Hypothalamus (tissue), 51 donors: ENCODE results near the gene DLX1.

Source experiments
- DNase-seq, 51 donors: peaks; one replicate each; lab custom pipeline; 2025; lab: John Stamatoyannopoulos, UW

DLX1 gene

DNA sequence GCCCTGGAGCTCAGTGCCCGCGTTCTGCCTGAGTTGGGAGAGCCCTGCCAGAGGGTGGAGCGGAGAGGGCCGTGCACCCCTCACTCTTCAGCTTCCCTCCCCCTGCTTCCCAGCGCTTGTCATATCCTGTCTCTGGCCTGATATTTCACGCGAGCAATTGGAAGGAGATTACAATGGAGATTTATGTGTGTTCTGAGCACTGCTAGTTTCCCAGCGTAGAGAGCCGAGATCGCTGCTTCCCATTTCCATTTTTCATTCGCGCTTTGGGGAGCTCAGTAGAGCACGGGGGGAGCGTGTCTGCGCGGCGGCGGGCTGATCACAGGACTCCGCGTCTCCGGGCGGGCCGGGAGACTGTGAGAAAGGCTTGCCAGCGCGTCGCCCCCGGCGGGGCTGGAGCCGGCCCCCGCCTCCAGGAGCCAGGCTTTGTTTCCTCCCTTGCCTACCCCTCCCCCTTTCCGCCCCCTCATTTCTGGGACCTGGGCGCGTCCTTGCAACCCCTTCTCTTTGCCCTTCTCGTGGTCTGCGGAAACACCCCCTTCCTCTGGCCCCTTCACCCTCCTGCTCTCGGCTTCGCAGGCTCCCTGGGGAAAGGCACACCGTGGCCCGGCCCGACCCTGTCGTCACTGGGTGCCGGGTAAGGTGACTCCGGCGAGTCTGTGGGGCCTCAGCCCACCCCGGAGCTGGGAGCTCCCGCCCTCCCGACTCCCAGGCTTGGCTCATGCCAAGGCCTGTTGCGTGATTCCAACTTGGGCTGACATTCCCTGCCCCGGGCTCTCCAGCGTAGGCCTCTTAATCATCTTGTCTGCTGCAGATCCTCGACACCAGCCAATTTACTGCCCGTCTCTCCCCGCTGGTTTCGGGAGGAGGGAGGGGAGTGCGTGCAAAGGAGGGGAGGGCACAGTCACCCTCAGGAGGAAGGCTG, 11.6 kb downstream of the DLX1 start:
- DNase-seq: no peak

DNA sequence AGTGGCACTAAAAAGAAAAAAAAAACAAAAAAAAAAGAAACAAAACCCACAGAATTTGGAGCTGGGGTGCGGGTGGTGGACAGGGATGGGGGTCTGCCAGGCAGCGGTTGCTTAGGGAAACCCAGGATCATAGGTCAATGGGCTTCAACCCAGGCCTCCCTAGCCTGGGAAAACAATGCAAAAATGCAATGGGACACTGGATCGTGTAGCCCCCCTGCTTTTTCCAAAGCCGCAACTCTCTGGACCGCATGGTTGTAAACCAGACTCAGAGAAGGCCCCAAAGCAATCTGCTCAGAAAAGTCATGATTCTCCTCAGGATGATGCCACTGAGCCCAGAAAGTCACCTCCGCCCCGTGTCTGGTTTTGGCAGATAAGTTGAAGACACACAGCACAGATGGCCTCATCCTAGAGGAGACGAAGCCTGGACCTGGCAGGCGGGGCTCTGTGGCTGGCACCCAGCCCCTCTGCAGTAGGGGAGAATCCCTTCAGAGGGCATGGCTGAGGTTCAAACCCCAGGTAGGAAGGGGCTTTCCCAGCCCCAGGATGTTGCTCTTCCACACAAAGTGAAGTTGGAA, 12.3 kb downstream of the DLX1 start:
- DNase-seq: no peak

DNA sequence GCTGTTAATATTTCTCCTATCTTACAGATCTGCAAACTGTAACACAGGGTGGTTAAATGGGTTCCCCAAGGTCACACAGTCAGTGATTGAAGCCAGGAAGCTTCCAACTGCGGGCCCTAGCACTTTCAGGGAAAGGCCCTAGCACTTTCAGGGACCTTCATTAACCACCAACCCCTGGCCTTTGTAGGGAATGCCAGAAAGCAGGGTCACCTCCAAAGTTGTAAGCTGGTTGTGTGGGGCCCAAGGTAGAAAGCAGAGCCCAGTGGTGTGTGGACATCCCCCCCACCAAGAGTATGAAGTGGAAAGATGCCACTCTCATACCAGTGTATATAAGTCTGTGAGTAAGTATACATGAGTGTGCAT, 13.0 kb downstream of the DLX1 start:
- DNase-seq: no peak

DNA sequence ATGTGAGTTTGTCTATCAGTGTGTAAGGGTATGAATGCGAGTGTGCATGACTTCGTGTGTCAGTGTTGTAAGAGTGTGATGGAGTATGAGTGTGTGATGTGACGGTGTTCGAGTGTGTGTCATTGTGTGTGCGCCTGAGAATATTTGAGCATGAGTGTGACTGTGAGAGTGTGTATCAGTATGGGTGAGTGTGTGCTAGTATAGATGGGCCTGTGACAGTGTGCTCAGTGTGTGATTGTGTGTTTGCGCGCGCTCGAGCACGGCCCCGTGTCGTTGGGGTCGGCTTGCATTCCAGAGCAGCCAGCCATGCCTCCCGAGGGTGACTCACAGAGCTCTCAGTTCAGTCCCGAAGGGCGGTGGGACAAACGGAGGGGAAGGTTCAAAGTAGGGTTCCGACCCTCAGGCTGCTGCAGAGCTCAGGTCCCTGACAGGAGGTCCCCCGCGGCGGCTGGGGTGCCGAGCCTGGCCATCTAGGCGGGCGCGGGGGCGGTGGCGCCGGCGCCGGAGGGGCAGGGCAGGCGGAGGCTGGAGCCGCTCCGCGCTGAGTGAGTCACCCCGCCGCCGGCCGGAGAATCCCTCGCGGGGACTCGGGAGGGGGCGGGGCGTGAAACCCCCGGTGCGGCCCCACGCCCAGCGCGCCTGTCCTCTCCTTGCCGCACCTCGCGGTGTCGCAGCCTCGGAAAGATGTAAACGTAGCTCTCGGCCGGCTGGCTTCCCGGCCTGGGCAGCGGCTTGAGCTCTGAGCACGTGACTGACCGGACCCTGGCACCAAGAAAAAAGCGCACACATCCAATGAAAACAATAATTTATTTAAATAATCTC, 13.6 kb downstream of the DLX1 start:
- no peak for DNase-seq

DNA sequence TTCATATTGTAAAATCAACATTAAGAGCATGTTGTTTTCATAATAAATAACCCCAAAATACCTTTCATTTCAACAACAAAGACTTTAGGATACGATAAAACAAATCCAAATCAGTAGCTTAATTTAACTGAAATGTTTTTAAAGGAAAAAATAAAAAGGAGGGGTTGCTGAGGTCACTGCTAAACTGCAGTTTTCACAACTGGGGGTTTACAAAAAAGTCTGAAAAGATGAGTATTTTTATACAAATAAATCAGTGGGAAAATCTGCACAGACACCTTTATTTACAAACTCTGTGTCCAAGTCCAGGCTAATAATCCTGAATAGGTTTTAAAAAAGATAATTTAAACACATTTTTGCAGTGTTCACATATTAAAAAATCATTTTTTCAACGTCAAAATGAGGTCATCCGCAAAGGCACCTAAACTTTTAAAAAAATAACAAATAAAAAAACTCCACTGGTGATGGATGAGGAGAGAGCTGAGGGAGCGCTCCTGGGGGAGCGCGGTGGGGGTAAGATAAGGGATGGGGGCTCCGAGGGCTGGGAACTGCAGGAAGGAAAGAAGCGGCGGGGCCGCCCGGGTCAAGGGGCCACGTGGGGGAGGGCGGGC, 14.3 kb downstream of the DLX1 start:
- no peak for DNase-seq

DNA sequence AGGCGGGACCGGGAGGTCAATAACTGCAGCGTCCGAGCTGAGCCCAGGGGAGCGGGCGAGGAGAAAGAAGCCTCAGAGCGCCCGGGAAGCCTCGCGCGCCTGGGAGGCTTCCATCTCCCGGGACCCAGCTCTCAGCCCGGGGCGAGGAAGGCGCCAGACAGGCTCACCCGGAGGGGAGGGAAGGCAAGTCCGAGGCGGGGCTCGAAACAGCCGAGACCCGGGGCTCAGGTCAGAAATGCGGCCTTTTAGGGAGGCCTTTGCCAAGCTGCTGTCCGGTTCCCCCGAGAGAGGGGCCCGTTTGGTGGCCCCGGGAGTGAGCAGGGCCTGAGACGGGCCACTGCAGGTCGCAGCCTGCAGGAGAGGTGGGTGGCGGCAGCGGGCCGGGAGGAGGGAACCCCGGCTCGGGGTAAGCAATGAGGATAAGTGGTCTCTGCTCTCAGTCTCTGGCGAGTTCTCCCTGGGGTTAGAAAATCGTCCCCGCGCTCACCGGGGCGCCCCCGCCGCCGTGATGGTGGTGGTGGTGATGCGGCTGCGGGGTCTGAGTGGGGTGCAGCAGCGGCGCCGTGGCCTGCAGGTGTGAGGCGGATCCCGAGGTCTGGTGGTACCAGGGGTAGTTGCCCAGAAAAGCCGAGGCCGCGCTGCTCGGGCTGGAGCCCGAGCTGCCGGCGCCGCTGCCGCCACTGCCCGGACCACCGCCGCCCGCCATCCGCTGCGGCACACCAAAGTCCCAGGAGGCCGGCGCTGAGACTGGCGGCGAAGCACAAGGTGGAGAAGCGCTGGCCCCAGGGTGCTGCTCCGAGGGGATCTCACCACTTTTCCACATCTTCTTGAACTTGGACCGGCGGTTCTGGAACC, 15.0 kb downstream of the DLX1 start:
- DNase-seq: no peak

DNA sequence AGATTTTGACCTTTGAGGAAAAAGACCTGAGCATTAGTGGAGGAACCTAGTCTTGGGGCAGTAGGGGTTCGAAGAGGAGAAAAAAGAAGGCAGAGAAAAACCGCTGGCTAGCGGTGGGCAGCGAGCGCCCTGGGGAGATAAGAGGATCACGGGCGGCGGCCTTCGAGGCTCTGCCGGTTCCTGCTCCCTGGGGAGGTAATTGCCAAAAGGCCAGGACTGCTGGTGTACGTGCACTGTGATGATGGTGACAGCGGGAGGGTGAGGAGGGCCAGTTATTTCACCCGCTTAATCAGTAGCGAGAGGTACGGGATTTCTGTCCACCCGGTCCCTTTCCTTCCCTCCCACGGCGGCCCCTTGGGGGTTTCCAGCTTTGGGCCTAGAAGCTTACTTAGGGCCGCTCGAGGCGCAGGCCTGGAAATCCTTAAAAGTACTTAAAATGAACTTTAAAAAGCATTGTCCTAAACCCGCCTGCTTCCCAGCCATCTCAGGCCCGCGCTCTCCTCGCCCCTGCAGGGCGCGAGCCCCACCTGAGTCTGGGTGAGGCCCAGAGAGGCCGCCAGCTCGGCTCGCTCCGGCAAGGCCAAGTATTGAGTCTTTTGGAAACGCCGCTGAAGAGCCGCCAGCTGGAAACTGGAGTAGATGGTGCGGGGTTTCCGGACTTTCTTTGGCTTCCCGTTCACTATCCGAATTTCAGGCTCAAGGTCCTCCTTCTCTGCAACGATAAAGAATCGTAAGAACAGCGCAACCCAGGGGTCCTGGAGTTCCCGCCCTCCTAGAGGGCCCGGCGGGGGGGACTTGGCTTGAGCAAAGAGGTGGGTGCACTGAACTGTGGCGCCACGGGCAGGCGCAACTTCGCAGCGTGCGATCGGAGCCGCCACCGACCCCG, 15.9 kb downstream of the DLX1 start:
- DNase-seq: no peak

DNA sequence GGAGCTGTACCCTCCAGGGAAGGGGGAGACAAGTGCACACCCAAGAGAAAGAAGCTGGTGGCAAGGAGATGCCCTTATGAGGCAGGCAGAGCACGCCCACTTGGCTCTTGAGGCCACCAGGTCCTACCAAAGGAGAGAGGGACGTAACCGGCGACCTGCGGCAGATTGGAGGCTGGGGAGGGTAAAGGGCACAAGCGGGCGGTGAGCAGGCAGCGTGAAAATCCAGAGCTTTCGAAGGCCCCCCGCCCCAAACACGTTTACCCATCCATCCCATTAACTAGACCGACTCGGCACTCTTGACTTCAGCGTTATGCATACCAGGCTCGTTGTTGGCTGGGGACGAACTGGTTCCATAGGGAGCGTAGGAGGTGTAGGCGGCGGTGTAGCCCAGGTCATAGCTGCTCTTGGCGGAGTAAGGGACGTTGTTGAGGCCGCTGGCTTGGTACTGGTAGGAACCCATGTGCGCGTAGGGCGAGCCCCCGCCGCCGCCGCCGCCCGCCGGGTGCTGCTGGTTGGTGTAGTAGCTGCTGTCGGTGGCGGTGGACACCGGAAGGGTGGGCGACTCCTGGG, 16.6 kb downstream of the DLX1 start:
- DNase-seq: no peak

DNA sequence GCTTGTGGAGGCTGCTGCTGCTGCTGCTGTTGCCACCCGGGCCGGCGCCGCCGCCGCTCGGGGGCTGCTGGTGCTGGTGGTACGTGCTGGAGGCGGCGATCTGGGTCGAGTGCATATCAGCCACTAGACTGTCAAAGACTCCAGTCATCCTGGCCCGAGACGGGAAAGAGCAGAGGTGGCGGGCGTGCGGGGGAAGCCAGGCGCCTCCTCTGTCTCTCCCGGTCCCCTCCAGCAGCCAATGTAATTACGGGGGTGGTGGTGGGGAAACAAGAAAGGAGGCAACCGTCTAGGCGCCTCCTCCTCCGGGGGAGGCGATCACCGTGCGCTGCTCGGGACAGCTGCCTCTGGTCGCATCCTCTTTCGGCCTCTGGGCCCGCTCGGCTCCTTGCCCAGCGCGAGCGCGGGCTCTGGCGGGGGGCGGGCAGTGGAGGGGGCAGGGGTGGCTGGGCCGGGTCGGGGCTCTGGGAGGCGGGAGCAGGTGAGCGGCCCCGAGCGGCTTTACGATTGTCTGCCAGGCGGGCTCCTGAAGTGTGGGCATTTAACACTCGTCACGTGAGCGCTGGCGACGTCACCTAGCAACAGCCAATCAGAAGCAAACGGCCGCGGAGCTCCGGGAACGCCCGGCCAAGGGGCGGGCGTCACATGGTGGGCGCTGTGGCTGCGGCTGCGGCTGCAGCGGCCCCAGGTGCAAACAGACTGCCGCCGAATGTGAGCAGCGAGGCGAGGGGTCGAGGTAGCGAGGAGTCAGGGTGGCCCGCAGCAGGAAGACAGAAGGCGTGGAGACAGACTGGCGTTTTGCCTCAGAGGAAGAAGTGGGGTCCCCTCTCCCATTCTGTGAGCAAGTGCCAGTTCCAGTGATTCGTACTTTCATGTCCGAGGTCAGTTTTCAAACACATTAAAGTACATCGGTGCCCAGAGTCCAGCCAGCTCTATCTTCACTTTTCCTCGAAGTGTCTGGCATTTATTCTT, 17.4 kb downstream of the DLX1 start, which contains the start of gene DLX2:
DLX2 (minus strand) TSS at position 510 of the 969 bp plus-strand sequence; CDS start at position 148, 362 bp downstream.
- DNase-seq: peak in 35 of 51 donors; percentile 12 to 78 (median 47)

DNA sequence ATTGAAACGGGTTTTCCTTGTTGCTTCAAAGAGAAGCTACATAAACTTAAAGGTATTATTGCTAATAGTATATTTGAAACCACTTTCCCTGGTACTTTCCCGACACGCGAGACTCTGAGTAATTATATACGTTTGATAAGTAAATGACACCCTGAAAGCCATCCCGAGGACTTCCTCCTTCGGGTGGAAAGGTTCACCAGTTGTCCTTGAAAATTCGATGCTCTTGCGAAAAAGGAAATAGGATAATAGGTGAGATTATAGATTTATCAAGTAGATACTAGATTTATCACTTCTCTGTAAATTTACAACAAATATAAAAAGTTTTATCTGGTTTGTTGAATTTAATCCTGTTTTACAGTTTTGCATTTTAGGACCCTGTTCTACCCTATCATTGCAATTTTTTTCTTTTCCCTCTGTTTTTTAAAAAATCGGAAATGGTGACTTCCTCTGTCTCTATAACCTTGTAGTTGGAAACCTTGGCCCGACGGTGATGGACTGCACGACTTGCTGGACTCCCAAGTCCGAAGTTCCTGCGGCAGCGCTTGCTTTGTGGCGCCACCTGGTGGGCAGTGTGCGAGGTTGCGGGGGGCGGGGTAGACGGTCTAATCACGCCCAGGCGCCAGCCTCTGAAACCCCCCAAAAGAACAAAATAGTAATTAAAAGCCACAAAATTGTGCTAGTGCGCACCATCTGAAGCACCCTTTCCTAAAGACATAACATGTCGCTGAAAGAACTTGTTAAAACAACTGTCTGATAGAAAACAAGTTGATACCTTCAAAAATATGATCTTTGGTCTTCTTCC, 18.4 kb downstream of the DLX1 start:
- DNase-seq: peak in 38 of 51 donors; percentile 5 to 79 (median 40)

DNA sequence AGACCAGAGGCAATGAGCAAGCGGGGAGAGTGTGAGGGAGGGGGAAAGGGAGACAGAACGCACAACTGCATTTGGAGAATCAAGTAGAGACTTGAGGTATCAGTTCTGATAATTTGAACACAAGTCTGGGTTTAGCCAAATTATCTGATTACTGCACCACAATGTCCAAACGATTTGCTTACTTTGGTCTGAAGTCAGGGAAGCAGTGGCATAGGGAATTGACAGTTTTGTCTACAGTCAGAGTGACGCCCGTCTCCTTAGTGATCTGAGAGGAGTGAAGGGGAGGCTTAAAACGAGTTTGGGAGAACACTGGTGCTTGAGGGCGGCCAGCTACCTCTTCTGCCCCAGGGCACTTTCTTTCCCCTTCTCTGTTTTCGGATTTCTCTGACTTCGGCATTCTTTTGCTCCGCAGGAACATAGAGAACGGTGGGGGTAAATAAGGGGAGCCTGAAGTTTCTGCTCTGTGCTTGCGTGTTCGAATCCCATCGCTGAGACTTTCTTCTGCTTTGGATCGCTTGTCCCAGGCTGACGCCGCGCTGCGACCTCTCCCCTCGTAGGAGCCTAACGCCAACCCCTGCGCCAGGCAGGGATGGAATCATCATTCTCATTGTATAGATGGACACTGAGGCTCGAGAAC, 20.3 kb downstream of the DLX1 start:
- no peak for DNase-seq

DNA sequence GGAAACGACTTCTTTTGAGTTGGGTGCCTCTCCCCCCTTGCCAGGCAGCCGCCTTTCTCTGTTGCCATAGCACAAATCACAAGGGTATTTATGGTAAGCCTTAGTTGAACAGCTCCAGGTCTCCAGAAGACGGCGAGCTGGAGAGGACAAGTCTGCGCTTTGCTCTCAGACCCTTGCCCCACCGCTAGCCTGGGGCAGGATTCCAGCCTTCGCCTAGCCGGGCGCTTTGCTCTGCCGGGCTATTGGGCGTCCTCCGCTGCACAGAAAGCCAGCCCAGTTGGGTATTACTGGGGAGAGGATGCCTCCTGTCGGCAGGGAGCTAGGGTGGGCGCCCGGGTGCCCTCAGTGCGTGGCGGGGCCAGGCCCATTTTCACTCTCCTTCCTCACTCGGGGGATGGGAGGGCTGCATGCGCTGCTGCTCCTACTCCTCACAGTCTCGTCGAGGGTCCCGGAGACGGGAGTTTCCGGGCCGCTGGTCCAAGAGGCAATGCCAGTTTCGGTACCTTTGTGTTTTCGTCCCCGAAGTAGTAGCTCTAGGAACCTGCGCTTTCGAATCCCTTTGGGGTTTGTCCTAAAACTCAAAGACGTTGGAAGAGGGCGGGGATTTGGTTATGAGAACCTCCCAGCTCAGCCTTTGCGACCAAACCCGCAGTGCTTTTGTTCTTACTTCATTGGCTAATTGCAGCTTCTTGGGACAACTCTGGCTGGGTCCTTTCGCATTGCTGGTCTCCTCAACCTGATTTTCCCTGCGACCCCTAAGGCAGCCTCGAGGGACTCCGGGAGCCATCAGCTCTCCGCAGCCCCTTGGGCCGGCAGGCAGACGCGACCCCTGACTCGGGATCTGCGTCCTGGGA, 21.0 kb downstream of the DLX1 start:
- no peak for DNase-seq

DNA sequence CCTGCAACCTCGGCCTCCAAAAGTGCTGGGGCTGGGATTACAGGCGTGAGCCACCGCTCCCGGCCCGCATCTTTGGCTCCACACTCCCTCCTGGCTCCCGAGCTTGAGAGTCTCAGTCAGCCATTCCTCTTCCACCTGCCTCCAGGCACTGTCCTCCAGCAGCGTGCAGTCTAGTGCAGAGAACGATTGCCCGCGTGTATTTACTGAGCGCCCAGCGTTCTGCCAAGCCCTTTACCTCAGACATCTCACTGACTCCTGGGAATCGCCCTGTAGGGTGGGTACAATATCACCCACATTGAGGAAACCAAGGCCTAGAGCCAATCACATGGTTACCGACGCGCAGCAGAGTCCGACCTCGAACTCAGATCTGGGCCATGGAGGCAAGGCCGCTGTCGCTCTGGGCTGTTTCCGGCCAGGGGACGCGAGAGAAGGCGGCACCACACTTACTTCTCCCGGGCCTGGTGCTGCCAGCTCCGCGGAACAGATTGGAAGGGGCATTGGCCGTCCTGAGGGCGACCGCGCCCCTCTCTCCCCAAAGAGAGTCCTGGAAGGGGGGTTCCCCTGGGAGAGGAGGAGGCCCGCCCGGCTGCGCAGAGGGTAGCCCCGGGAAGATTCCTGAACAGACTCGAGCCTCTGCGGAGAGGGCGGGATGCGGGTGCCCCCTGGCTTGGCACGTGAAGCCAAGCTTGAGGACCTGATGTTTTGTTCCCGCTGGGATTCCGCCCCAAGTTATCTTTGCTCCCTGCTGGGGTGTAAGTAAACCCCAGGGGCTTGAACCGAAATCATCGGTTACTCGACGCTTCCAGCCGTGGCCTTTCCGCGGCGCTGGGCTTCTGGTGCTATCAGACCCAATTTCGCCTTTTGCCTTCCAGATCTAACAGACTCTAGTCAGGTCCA, 22.6 kb downstream of the DLX1 start:
- DNase-seq: no peak

DNA sequence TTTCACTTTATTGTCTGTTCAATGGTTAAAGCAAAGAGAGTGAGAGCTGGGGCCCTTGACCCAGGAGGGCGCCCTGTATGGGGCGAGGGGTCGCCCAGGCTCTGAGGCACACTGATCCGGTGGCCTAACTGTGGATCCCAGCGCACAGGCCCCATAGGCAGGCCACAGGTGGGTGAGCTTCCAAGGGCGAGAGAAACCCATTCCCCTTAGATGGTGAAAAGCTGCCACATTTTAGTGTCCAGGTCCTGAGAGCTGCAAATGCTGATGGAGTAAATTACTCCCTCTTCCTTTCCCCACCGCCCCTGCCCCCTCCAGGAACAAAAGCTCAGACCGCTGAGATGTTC, 23.3 kb downstream of the DLX1 start:
- DNase-seq: no peak
